ENCODE results near the gene F12. TPM values are rescaled to one million over a fixed set of nuclear protein-coding genes. Genes with fewer than 3 reads are reported as not detected.

Gene F12
- total RNA-seq, 1 donor from 2014 or later, result not detected

GRCh38 chr5:177426566-177427210, 17.3 kb upstream of the F12 start, which contains the start of gene GRK6:
Gene GRK6 (plus strand): TSS chr5:177426676. CDS start chr5:177426846, 170 bp downstream.
- H2AFZ ChIP-seq (replicated peaks), result peak within 1 kb of the TSS; percentile 59
- H3K9me3 ChIP-seq (ENCODE audit: low read depth), result no peaks in the 10 kb centered on the region
- H3K4me2 ChIP-seq, result peak within 1 kb of the TSS; percentile 90
- H3K4me1 Mint-ChIP-seq, result peaks cover 28% of the 10 kb centered on the region
- no peaks in the 10 kb centered on the region for H3K36me3 ChIP-seq
- H3F3A ChIP-seq (ENCODE audit: low read depth), result peaks cover 12% of the 10 kb centered on the region
- peak within 1 kb of the TSS; percentile 95 for H3K4me3 ChIP-seq
- H3K27ac ChIP-seq, result peak within 1 kb of the TSS; percentile 88
- peak within 1 kb of the TSS; percentile 87 for H3K9ac ChIP-seq
- H3K27me3 Mint-ChIP-seq (ENCODE audit: insufficient read depth, low read depth), result peaks cover 14% of the 10 kb centered on the region
- no peak for TF ChIP-seq EZH2phosphoT487 (IDR thresholded peaks at IDR 0.05)
- TF ChIP-seq CTCF (IDR thresholded peaks at IDR 0.05), result no peak
- no peak for TF ChIP-seq EZH2 (IDR thresholded peaks at IDR 0.05)
- peaks cover 2% of the 10 kb centered on the region for H3K36me3 Mint-ChIP-seq
- peaks cover 32% of the 10 kb centered on the region for H3K79me2 ChIP-seq (ENCODE audit: low read depth)
- no peaks in the 10 kb centered on the region for H3K27me3 ChIP-seq
- peak within 1 kb of the TSS; percentile 98 for H3K27ac Mint-ChIP-seq
- H3K4me1 ChIP-seq, result peaks cover 9% of the 10 kb centered on the region
- H3K9me3 Mint-ChIP-seq, result no peaks in the 10 kb centered on the region
- H3K4me3 Mint-ChIP-seq, result peak within 1 kb of the TSS; percentile 94
- no peak for DNase-seq (ENCODE audit: low spot score)
- peaks cover 31% of the 10 kb centered on the region for H4K20me1 ChIP-seq (ENCODE audit: low read depth)

GRCh38 chr5:177425801-177426565, 16.6 kb upstream of the F12 start:
- H3K27me3 ChIP-seq, result no peaks in the 10 kb centered on the region
- H3K4me1 Mint-ChIP-seq, result peaks cover 28% of the 10 kb centered on the region

GRCh38 chr5:177425196-177425800, 15.9 kb upstream of the F12 start:
- Histone ChIP-seq H2AFZ (replicated peaks) (peak overlapping the region; percentile 59), H3K9ac (no peak overlapping the region), H3K36me3 (no peaks in the 10 kb centered on the region), H4K20me1 (ENCODE audit: low read depth) (peaks cover 31% of the 10 kb centered on the region), H3K9me3 (ENCODE audit: low read depth) (no peaks in the 10 kb centered on the region), H3K4me2 (peak overlapping the region; percentile 71), H3K79me2 (ENCODE audit: low read depth) (peaks cover 32% of the 10 kb centered on the region), H3K27ac (peak overlapping the region; percentile 88), H3K4me3 (peak overlapping the region; percentile 60), H3K27me3 (no peaks in the 10 kb centered on the region), H3K4me1 (peaks cover 9% of the 10 kb centered on the region), H3F3A (ENCODE audit: low read depth) (peaks cover 12% of the 10 kb centered on the region)
- Mint-ChIP-seq H3K27ac (peak overlapping the region; percentile 98), H3K4me1 (peaks cover 27% of the 10 kb centered on the region), H3K4me3 (peak overlapping the region; percentile 94), H3K27me3 (ENCODE audit: insufficient read depth, low read depth) (peaks cover 13% of the 10 kb centered on the region), H3K36me3 (peaks cover 2% of the 10 kb centered on the region), H3K9me3 (no peaks in the 10 kb centered on the region)
- TF ChIP-seq EZH2phosphoT487 (IDR thresholded peaks at IDR 0.05), result no peak
- no peak for TF ChIP-seq EZH2 (IDR thresholded peaks at IDR 0.05)
- TF ChIP-seq CTCF (IDR thresholded peaks at IDR 0.05), result no peak
- DNase-seq (ENCODE audit: low spot score), result no peak

More at GRCh38 chr5:177425801-177426565, 16.6 kb upstream of the F12 start:
- peak overlapping the region; percentile 88 for H3K27ac ChIP-seq
- peaks cover 14% of the 10 kb centered on the region for H3K27me3 Mint-ChIP-seq (ENCODE audit: insufficient read depth, low read depth)
- peaks cover 2% of the 10 kb centered on the region for H3K36me3 Mint-ChIP-seq
- no peaks in the 10 kb centered on the region for H3K9me3 ChIP-seq (ENCODE audit: low read depth)
- H4K20me1 ChIP-seq (ENCODE audit: low read depth), result peaks cover 31% of the 10 kb centered on the region
- peak overlapping the region; percentile 94 for H3K4me3 Mint-ChIP-seq
- TF ChIP-seq EZH2phosphoT487 (IDR thresholded peaks at IDR 0.05) (no peak), EZH2 (IDR thresholded peaks at IDR 0.05) (peak; percentile 46)
- H3K36me3 ChIP-seq, result no peaks in the 10 kb centered on the region
- H3K4me1 ChIP-seq, result peaks cover 9% of the 10 kb centered on the region
- peak overlapping the region; percentile 59 for H2AFZ ChIP-seq (replicated peaks)
- peaks cover 32% of the 10 kb centered on the region for H3K79me2 ChIP-seq (ENCODE audit: low read depth)
- peaks cover 12% of the 10 kb centered on the region for H3F3A ChIP-seq (ENCODE audit: low read depth)
- H3K27ac Mint-ChIP-seq, result peak overlapping the region; percentile 98
- no peak overlapping the region for H3K9ac ChIP-seq
- peak overlapping the region; percentile 71 for H3K4me2 ChIP-seq
- peak overlapping the region; percentile 60 for H3K4me3 ChIP-seq
- no peaks in the 10 kb centered on the region for H3K9me3 Mint-ChIP-seq
- peak; percentile 100 for DNase-seq (ENCODE audit: low spot score)

Measured in neural progenitor cell (in vitro differentiated cells).